ENCODE measurements around the gene ZP1.
"Not testable (repeated sequence)": the region's sequence is repeated elsewhere in the genome, so short reads cannot be mapped to it uniquely, and the experiment has no call there.

The ZP1 gene, protein sequence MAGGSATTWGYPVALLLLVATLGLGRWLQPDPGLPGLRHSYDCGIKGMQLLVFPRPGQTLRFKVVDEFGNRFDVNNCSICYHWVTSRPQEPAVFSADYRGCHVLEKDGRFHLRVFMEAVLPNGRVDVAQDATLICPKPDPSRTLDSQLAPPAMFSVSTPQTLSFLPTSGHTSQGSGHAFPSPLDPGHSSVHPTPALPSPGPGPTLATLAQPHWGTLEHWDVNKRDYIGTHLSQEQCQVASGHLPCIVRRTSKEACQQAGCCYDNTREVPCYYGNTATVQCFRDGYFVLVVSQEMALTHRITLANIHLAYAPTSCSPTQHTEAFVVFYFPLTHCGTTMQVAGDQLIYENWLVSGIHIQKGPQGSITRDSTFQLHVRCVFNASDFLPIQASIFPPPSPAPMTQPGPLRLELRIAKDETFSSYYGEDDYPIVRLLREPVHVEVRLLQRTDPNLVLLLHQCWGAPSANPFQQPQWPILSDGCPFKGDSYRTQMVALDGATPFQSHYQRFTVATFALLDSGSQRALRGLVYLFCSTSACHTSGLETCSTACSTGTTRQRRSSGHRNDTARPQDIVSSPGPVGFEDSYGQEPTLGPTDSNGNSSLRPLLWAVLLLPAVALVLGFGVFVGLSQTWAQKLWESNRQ

GRCh38 chr11:60866911-60867870, at the start of gene ZP1:
TSS of gene ZP1 (plus strand) at chr11:60867542. CDS start at chr11:60867562, 20 bp downstream.
- DNase-seq (ENCODE audit: low read depth in 2 of 3, low spot score in 1 of 3), result no peak

- no peak for DNase-seq (ENCODE audit: low read depth in 2 of 3, low spot score in 1 of 3)
Observed at GRCh38 chr11:60818057-60818456, 49.3 kb upstream of the ZP1 start.

- DNase-seq (ENCODE audit: low read depth in 2 of 3, low spot score in 1 of 3), result no peak
Observed at GRCh38 chr11:60821827-60822599, 45.3 kb upstream of the ZP1 start.

DNA sequence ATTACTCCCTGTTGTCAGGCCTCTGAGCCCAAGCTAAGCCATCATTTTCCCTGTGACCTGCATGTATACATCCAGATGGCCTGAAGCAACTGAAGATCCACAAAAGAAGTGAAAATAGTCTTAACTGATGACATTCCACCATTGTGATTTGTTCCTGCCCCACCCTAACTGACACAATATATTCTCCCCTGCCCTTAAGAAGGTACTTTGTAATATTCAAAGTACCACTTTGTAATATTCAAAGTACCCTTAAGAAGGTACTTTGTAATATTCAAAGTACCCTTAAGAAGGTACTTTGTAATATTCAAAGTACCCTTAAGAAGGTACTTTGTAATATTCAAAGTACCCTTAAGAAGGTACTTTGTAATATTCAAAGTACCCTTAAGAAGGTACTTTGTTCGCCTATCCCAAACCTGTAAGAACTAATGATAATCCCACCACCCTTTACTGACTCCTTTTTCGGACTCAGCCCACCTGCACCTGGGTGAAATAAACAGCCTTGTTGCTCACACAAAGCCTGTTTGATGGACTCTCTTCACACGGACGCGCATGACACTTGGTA, 43.5 kb upstream of the ZP1 start:
- not testable (repeated sequence) for DNase-seq (ENCODE audit: low read depth in 2 of 3, low spot score in 1 of 3)

- no peak for DNase-seq (ENCODE audit: low read depth in 2 of 3, low spot score in 1 of 3)
Observed at GRCh38 chr11:60825118-60825517, 42.2 kb upstream of the ZP1 start.

- no peak for DNase-seq (ENCODE audit: low read depth in 2 of 3, low spot score in 1 of 3)
Observed at GRCh38 chr11:60825790-60826189, 41.6 kb upstream of the ZP1 start.

DNA sequence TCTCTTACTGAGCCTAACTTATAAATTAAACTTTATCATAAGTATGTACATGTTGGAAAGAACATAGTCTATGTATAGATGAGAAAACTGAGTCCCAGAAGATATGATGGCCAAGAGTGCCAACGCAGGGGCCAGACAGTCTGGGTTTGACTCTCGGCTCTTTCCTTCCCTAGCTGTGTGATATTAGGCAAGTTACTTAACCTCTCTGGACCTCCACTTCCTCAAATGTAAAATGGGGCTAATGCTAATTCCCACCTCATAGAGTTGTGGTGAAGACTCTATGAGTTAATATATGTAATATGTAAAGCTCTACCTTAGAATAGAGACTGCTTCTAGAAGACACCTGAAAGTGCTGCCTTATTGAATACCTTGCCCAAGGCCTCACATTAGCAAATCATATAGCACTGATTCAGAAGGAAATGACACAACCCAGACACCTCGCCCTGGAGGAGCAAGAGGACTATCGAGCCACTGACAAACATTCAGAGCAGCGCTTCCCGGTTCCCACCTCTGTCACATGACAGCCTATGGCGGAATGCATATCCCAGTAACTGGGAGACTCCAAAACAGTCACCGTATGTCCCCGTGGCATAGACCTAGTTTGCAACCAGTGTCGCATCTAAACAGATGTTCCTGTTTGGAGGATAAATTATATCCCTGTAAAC, 36.7 kb upstream of the ZP1 start:
- DNase-seq (ENCODE audit: low read depth in 2 of 3, low spot score in 1 of 3), result no peak

DNA sequence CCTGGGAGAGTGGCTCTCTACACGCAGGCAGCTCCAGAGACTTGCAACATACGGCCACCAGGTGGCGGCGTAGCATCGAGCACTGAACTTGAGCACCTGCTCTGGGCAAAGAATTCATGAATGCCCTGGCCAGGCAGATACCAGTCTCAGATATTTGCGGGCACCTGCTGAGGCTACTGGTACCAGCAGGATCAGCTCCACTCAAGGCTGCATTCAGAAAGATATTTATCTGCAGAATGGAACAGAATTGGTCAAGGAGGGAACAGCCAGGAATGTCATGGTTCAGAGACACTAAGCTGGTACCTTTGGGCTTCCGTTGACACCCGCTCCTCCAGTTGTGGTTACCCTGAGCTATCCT, 36.2 kb upstream of the ZP1 start:
- peak; percentile 60 to 74 (median 73) for DNase-seq (ENCODE audit: low read depth in 2 of 3, low spot score in 1 of 3)

DNA sequence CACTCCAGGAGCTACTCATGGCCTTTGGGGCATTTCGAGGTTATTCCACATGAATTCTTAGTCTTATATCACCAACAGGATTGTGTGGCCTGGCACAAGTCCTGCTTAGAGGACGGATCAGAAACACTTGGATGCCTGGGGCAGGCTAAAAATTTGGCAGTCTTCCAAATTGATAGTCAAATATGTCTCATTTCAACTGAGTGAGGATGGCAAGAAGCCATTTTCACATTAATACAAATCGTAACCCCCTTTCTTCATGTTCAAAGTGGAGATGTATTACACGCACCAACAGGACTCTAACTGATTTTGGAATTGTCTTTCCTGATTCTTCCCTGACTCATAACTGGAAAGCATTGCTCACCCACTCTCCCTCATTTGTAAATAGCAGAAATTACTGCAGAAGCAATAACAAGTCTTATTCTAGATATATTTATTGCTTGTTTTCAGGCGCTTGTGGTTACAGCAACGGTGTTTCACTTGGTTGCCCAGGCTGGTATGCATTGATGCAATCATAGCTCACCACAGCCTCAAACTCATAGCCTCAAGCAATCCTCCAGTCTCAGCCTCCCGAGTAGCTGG, 35.8 kb upstream of the ZP1 start:
- DNase-seq (ENCODE audit: low read depth in 2 of 3, low spot score in 1 of 3), result no peak

- DNase-seq (ENCODE audit: low read depth in 2 of 3, low spot score in 1 of 3), result no peak
Observed at GRCh38 chr11:60834742-60835533, 32.4 kb upstream of the ZP1 start.

DNA sequence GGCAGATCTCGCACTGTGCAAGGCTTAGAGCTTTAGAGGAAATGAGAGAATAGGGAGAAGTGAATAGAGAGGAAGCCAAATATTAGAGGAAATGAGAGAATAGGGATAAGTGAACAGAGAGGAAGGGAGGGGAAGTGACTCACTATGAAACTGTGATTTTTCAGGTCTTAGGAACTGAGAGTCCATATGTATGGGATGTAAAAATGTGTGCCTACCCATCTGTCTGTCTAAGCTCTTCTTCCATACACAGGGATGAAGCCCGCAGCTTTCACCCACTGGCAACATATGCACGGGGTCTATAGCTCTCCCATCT, 31.9 kb upstream of the ZP1 start:
- DNase-seq (ENCODE audit: low read depth in 2 of 3, low spot score in 1 of 3), result no peak

- no peak for DNase-seq (ENCODE audit: low read depth in 2 of 3, low spot score in 1 of 3)
Observed at GRCh38 chr11:60836866-60837515, 30.4 kb upstream of the ZP1 start.

DNA sequence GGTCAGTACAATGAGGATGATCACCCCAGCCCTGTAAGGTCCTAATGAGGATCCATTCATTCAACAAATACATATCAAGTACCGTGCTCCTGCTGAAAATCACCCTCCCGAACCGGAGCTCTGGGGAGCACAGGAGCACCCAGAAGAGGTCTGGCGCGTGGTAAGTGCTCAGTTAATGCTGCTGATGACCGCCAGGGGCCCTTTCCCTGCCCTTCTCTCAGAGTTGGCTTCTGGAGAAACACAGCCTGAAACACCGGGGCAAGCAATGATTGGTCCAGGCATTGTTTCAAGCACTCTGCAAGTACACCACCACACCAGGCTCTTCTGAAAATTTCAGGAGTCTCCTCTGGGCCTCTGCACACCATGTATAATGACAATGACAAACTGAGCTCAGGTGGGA, 29.2 kb upstream of the ZP1 start:
- no peak for DNase-seq (ENCODE audit: low read depth in 2 of 3, low spot score in 1 of 3)

- no peak for DNase-seq (ENCODE audit: low read depth in 2 of 3, low spot score in 1 of 3)
Observed at GRCh38 chr11:60840470-60841430, 26.6 kb upstream of the ZP1 start.

- DNase-seq (ENCODE audit: low read depth in 2 of 3, low spot score in 1 of 3), result peak; percentile 95 to 99 (median 97)
Observed at GRCh38 chr11:60841797-60842667, 25.3 kb upstream of the ZP1 start, which contains the start of gene CCDC86. TSS of gene CCDC86 (plus strand) at chr11:60842113. CDS start at chr11:60842125, 12 bp downstream.

All from stimulated activated CD4-positive, alpha-beta T cell treated with anti-CD3 and anti-CD28 coated beads, Interleukin-12 subunit alpha, Interleukin-12 subunit beta, amount 100 ng/mL, for 48 hours (primary cell).